ENCODE data around the gene OTX2. TPM values are rescaled to one million over a fixed set of nuclear protein-coding genes. Genes with fewer than 3 reads are reported as not detected.

The OTX2 gene
- total RNA-seq, 4 donors from 2014 or later, result not detected

- TF ChIP-seq POLR2A (IDR thresholded peaks at IDR 0.05) (no peak), CTCF (IDR thresholded peaks at IDR 0.05) (no peak)
- Histone ChIP-seq H3K36me3 (no peaks in the 10 kb centered on the region), H3K27ac (no peak overlapping the region), H3K27me3 (no peaks in the 10 kb centered on the region), H3K9me3 (no peaks in the 10 kb centered on the region), H3K4me1 (no peaks in the 10 kb centered on the region), H3K4me3 (replicated peaks in 1 of 3) (no peak overlapping the region)
- DNase-seq, result no peak
- intact Hi-C loops (cut with DNase I), result no loop called here
- 52 to 62% methylated on average over 11 of the region's 11 CpGs for WGBS, 2 donors
Observed at GRCh38 chr14:56846970-56847930, 37.0 kb upstream of the OTX2 start.

GRCh38 chr14:56844406-56845002, 34.2 kb upstream of the OTX2 start:
- intact Hi-C loops (cut with DNase I), result no loop called here
- Histone ChIP-seq H3K27me3 (no peaks in the 10 kb centered on the region), H3K36me3 (no peaks in the 10 kb centered on the region), H3K9me3 (no peaks in the 10 kb centered on the region), H3K27ac (no peak overlapping the region), H3K4me3 (replicated peaks in 1 of 3) (no peak overlapping the region), H3K4me1 (no peaks in the 10 kb centered on the region)
- TF ChIP-seq POLR2A (IDR thresholded peaks at IDR 0.05) (no peak), CTCF (IDR thresholded peaks at IDR 0.05) (no peak)
- no peak for DNase-seq
- 33 to 38% methylated on average over 16 of the region's 16 CpGs for WGBS, 2 donors

- H3K4me1 ChIP-seq, result no peaks in the 10 kb centered on the region
- no peak overlapping the region for H3K27ac ChIP-seq
- H3K9me3 ChIP-seq, result no peaks in the 10 kb centered on the region
- H3K4me3 ChIP-seq (replicated peaks in 1 of 3), result no peak overlapping the region
- no peaks in the 10 kb centered on the region for H3K27me3 ChIP-seq
- WGBS, 2 donors, result 91 to 94% methylated on average over 3 of the region's 3 CpGs
- no peak for TF ChIP-seq CTCF (IDR thresholded peaks at IDR 0.05)
- TF ChIP-seq POLR2A (IDR thresholded peaks at IDR 0.05), result no peak
- H3K36me3 ChIP-seq, result no peaks in the 10 kb centered on the region
- DNase-seq, result no peak
- intact Hi-C loops (cut with DNase I), result no loop called here
Observed at GRCh38 chr14:56841611-56842010, 31.3 kb upstream of the OTX2 start.

- no peak for DNase-seq
- WGBS, 2 donors, result 67 to 70% methylated on average over 6 of the region's 6 CpGs
- Histone ChIP-seq H3K36me3 (no peaks in the 10 kb centered on the region), H3K9me3 (no peaks in the 10 kb centered on the region), H3K27ac (no peak overlapping the region), H3K27me3 (no peaks in the 10 kb centered on the region), H3K4me3 (replicated peaks in 1 of 3) (no peak overlapping the region), H3K4me1 (no peaks in the 10 kb centered on the region)
- TF ChIP-seq POLR2A (IDR thresholded peaks at IDR 0.05) (no peak), CTCF (IDR thresholded peaks at IDR 0.05) (no peak)
- intact Hi-C loops (cut with DNase I), result no loop called here
Observed at GRCh38 chr14:56840221-56840620, 29.9 kb upstream of the OTX2 start.

GRCh38 chr14:56829151-56829550, 18.9 kb upstream of the OTX2 start:
- no peak for DNase-seq
- H3K4me1 ChIP-seq, result no peaks in the 10 kb centered on the region
- H3K9me3 ChIP-seq, result no peaks in the 10 kb centered on the region
- no peak for TF ChIP-seq CTCF (IDR thresholded peaks at IDR 0.05)
- no peak for TF ChIP-seq POLR2A (IDR thresholded peaks at IDR 0.05)
- intact Hi-C loops (cut with DNase I), result no loop called here
- WGBS, 2 donors, result 92 to 94% methylated on average over 4 of the region's 4 CpGs
- H3K27me3 ChIP-seq, result no peaks in the 10 kb centered on the region
- H3K4me3 ChIP-seq (replicated peaks in 1 of 3), result no peak overlapping the region
- no peak overlapping the region for H3K27ac ChIP-seq
- no peaks in the 10 kb centered on the region for H3K36me3 ChIP-seq

Data from thyroid gland (tissue), 4 donors.